ENCODE results near the gene TULP4. TPM values are rescaled to one million over a fixed set of nuclear protein-coding genes. Genes with fewer than 3 reads are reported as not detected.
"Not testable (repeated sequence)": the region's sequence is repeated elsewhere in the genome, so short reads cannot be mapped to it uniquely, and the experiment has no call there.

Gene TULP4
- total RNA-seq, 6 experiments from 2014 or later = 27.0 to 42.4 (median 32.3) TPM

DNA sequence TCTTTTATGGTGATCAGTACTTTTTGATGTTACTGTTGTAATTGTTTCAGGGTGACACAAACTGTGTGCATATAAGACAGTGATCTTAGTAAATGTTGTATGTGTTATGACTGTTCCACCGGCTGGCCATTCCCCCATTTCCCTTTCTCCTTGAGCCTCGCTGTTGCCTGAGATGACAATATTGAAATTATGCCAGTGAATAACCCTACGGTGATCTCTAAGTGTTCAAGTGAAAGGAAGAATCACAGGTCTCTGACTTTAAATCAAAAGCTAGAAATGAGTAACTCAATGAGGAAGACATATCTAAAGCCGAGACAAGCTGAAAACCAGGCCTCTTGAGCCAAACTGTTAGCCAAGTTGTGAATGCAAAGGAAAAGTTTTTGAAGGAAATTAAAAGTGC, 32.3 kb downstream of the TULP4 start:
- DNase-seq (no peak), ATAC-seq (no peak)
- intact Hi-C loops (cut with DNase I) = no loop called here
- Histone ChIP-seq H3K4me3 (no peak overlapping the region), H3K9me3 (no peaks in the 10 kb centered on the region), H3K36me3 (no peaks in the 10 kb centered on the region), H3K27me3 (no peaks in the 10 kb centered on the region), H3K27ac (no peak overlapping the region), H3K4me1 (no peaks in the 10 kb centered on the region)
- 70% methylated on average over 4 of the region's 4 CpGs for WGBS (ENCODE audit: insufficient coverage, low coverage, low lambda C conversion rate, missing lambda C conversion rate)
- TF ChIP-seq, protein P1, sequence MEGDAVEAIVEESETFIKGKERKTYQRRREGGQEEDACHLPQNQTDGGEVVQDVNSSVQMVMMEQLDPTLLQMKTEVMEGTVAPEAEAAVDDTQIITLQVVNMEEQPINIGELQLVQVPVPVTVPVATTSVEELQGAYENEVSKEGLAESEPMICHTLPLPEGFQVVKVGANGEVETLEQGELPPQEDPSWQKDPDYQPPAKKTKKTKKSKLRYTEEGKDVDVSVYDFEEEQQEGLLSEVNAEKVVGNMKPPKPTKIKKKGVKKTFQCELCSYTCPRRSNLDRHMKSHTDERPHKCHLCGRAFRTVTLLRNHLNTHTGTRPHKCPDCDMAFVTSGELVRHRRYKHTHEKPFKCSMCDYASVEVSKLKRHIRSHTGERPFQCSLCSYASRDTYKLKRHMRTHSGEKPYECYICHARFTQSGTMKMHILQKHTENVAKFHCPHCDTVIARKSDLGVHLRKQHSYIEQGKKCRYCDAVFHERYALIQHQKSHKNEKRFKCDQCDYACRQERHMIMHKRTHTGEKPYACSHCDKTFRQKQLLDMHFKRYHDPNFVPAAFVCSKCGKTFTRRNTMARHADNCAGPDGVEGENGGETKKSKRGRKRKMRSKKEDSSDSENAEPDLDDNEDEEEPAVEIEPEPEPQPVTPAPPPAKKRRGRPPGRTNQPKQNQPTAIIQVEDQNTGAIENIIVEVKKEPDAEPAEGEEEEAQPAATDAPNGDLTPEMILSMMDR (IDR thresholded peaks at IDR 0.05) = no peak
- no peak for TF ChIP-seq POLR2A (IDR thresholded peaks at IDR 0.05)

GRCh38 chr6:158345444-158345843, 33.2 kb downstream of the TULP4 start:
- H3K9me3 ChIP-seq; intact Hi-C loops (cut with DNase I); H3K27me3 ChIP-seq; ATAC-seq; H3K4me3 ChIP-seq; H3K4me1 ChIP-seq; H3K27ac ChIP-seq; DNase-seq; H3K36me3 ChIP-seq: not testable (repeated sequence)
- WGBS (ENCODE audit: insufficient coverage, low coverage, low lambda C conversion rate, missing lambda C conversion rate) = 100% methylated on average over 4 of the region's 6 CpGs

DNA sequence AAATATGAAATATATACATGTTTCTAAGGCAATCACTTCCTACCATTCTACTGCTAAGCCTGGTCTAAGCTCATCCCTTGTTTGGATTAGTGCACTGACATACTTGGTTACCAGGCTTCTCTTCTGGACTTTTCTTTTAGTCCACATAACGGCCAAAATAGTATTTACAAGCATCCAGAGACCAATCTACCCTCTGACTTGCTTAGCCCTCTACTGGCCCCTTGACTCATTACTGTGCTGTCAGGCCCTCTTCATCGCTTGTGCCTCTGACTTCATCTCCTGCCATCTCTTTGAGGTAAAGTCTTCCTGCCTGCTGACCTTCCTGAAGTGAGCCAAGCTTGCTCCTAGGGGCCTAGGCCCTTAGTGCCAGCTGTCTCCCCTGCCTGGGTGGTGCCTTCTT, 35.1 kb downstream of the TULP4 start:
- DNase-seq (no peak), ATAC-seq (no peak)
- H3K9me3 ChIP-seq = no peaks in the 10 kb centered on the region
- H3K27me3 ChIP-seq = no peaks in the 10 kb centered on the region
- no peak overlapping the region for H3K27ac ChIP-seq
- 96% methylated on average over 2 of the region's 2 CpGs for WGBS (ENCODE audit: insufficient coverage, low coverage, low lambda C conversion rate, missing lambda C conversion rate)
- no peaks in the 10 kb centered on the region for H3K36me3 ChIP-seq
- no peak overlapping the region for H3K4me3 ChIP-seq
- TF ChIP-seq, protein P1 (IDR thresholded peaks at IDR 0.05) = no peak
- TF ChIP-seq POLR2A (IDR thresholded peaks at IDR 0.05) = no peak
- intact Hi-C loops (cut with DNase I) = no loop called here
- no peaks in the 10 kb centered on the region for H3K4me1 ChIP-seq

GRCh38 chr6:158348737-158349504, 36.7 kb downstream of the TULP4 start:
- intact Hi-C loops (cut with DNase I); H3K36me3 ChIP-seq; H3K4me3 ChIP-seq; H3K9me3 ChIP-seq; H3K4me1 ChIP-seq; H3K27me3 ChIP-seq; DNase-seq; ATAC-seq; H3K27ac ChIP-seq: not testable (repeated sequence)
- WGBS (ENCODE audit: insufficient coverage, low coverage, low lambda C conversion rate, missing lambda C conversion rate) = 93% methylated on average over 6 of the region's 47 CpGs

DNA sequence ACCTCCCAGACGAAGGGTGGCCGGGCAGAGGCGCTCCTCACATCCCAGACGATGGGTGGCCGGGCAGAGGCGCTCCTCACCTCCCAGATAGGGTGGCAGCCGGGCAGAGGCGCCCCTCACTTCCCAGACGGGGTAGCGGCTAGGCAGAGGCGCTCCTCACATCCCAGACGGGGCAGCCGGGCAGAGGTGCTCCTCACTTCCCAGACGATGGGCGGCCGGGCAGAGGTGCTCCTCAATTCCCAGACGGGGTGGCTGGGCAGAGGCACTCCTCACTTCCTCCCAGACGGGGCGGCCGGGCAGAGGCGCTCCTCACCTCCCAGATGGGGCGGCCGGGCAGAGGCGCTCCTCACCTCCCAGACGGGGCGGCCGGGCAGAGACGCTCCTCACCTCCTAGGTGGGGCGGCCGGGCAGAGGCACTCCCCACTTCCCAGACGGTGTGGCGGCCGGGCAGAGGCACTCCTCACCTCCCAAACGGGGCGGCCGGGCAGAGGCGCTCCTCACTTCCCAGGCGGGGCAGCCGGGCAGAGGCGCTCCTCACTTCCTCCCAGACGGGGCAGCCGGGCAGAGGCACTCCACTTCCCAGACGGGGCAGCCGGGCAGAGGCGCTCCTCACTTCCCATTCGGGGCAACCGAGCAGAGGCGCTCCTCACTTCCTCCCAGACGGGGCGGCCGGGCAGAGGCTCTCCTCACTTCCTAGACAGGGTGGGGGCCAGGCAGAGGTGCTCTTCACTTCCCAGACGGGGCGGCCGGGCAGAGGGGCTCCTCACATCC, 37.4 kb downstream of the TULP4 start:
- H3K36me3 ChIP-seq; H3K4me3 ChIP-seq; ATAC-seq; H3K27ac ChIP-seq; H3K27me3 ChIP-seq; H3K4me1 ChIP-seq; intact Hi-C loops (cut with DNase I); DNase-seq; H3K9me3 ChIP-seq: not testable (repeated sequence)
- no CpG with 5 or more reads among the region's 54 CpGs for WGBS (ENCODE audit: insufficient coverage, low coverage, low lambda C conversion rate, missing lambda C conversion rate)

GRCh38 chr6:158350731-158351130, 38.5 kb downstream of the TULP4 start:
- WGBS (ENCODE audit: insufficient coverage, low coverage, low lambda C conversion rate, missing lambda C conversion rate) = 100% methylated on average over 1 of the region's 7 CpGs
- intact Hi-C loops (cut with DNase I); ATAC-seq; H3K4me1 ChIP-seq; H3K27me3 ChIP-seq; DNase-seq; H3K4me3 ChIP-seq; H3K9me3 ChIP-seq; H3K36me3 ChIP-seq; H3K27ac ChIP-seq: not testable (repeated sequence)
